ENCODE measurements around the gene ASIC4. TPM values are rescaled to one million over a fixed set of nuclear protein-coding genes. Genes with fewer than 3 reads are reported as not detected.
A peak's percentile ranks its signal among the peaks of the same experiment; 100 is the strongest.

The ASIC4 gene
- total and polyA plus RNA-seq, 2 of the 13 experiments (the other 11 are each of a cell fraction or from before 2014, with no cell fraction given): 0.03 TPM; not detected in 1

DNA sequence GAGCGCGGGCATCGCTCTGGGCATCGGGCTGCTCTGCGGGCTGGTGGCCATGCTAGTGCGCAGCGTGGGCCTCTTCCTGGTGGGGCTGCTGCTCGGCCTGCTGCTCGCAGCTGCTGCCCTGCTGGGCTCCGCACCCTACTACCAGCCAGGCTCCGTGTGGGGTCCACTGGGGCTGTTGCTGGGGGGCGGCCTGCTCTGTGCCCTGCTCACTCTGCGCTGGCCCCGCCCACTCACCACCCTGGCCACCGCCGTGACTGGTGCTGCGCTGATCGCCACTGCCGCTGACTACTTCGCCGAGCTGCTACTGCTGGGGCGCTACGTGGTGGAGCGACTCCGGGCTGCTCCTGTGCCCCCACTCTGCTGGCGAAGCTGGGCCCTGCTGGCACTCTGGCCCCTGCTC lies 33.3 kb downstream of the ASIC4 start (continued):
- no peak for TF ChIP-seq SAFB2 (CRISPR knock-in tag; IDR thresholded peaks at IDR 0.05; ENCODE audit: borderline replicate concordance, low read depth)
- no peak for TF ChIP-seq ZNF432 (CRISPR knock-in tag; IDR thresholded peaks at IDR 0.05; ENCODE audit: borderline replicate concordance)
- no peak for TF ChIP-seq ZNF12 (CRISPR knock-in tag; IDR thresholded peaks at IDR 0.05)
- no peak for TF ChIP-seq RFXAP (CRISPR knock-in tag; IDR thresholded peaks at IDR 0.05; ENCODE audit: borderline replicate concordance)
- TF ChIP-seq, protein P1, sequence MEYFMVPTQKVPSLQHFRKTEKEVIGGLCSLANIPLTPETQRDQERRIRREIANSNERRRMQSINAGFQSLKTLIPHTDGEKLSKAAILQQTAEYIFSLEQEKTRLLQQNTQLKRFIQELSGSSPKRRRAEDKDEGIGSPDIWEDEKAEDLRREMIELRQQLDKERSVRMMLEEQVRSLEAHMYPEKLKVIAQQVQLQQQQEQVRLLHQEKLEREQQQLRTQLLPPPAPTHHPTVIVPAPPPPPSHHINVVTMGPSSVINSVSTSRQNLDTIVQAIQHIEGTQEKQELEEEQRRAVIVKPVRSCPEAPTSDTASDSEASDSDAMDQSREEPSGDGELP (IDR thresholded peaks at IDR 0.05; ENCODE audit: borderline replicate concordance, low read depth): no peak
- 0 out of 2 replicates have a peak, but pooled peaks have one; percentile 8 for TF ChIP-seq ZNF768 (CRISPR knock-in tag; IDR thresholded peaks at IDR 0.05)
- TF ChIP-seq ZNF383 (CRISPR knock-in tag; IDR thresholded peaks at IDR 0.05; ENCODE audit: borderline replicate concordance): no peak
- no peak for TF ChIP-seq MIXL1 (CRISPR knock-in tag; IDR thresholded peaks at IDR 0.05)
- TF ChIP-seq CAMTA2 (CRISPR knock-in tag; IDR thresholded peaks at IDR 0.05; ENCODE audit: borderline replicate concordance): no peak
- TF ChIP-seq RBFOX2 (IDR thresholded peaks at IDR 0.05; ENCODE audit: low read depth, low read length): 0 out of 2 replicates have a peak, but pooled peaks have one; percentile 29
- TF ChIP-seq, protein P2, sequence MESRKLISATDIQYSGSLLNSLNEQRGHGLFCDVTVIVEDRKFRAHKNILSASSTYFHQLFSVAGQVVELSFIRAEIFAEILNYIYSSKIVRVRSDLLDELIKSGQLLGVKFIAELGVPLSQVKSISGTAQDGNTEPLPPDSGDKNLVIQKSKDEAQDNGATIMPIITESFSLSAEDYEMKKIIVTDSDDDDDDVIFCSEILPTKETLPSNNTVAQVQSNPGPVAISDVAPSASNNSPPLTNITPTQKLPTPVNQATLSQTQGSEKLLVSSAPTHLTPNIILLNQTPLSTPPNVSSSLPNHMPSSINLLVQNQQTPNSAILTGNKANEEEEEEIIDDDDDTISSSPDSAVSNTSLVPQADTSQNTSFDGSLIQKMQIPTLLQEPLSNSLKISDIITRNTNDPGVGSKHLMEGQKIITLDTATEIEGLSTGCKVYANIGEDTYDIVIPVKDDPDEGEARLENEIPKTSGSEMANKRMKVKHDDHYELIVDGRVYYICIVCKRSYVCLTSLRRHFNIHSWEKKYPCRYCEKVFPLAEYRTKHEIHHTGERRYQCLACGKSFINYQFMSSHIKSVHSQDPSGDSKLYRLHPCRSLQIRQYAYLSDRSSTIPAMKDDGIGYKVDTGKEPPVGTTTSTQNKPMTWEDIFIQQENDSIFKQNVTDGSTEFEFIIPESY (CRISPR knock-in tag; IDR thresholded peaks at IDR 0.05): no peak
- TF ChIP-seq RFX3 (CRISPR knock-in tag; IDR thresholded peaks at IDR 0.05): no peak
- no peak for TF ChIP-seq KMT2A (CRISPR knock-in tag; IDR thresholded peaks at IDR 0.05)
- no peak for TF ChIP-seq ZNF33B (CRISPR knock-in tag; IDR thresholded peaks at IDR 0.05)
- TF ChIP-seq AGO2 (optimal IDR thresholded peaks at IDR 0.05; ENCODE audit: low read depth, low read length): peak; percentile 57
- no peak for TF ChIP-seq ZNF484 (CRISPR knock-in tag; IDR thresholded peaks at IDR 0.05; ENCODE audit: borderline replicate concordance, low read depth)
- TF ChIP-seq SNAI1 (CRISPR knock-in tag; IDR thresholded peaks at IDR 0.05; ENCODE audit: borderline replicate concordance): no peak
- TF ChIP-seq SAP130 (CRISPR knock-in tag; IDR thresholded peaks at IDR 0.05; ENCODE audit: low read depth): no peak
- no peak for TF ChIP-seq TEAD2 (CRISPR knock-in tag; IDR thresholded peaks at IDR 0.05)
- no peak for TF ChIP-seq ZNF180 (CRISPR knock-in tag; IDR thresholded peaks at IDR 0.05; ENCODE audit: borderline replicate concordance, low read depth)
- no peak for TF ChIP-seq EHMT2 (IDR thresholded peaks at IDR 0.05; ENCODE audit: borderline replicate concordance, low read depth, low read length)

Measured in HepG2 (cell line).